ENCODE results near the gene DSCAM.

DSCAM gene

GRCh38 chr21:40351006-40351405 lies 496.0 kb downstream of the DSCAM start:
- H3K27ac ChIP-seq (replicated peaks) = no peak overlapping the region
- no peak for TF ChIP-seq CTCF (IDR thresholded peaks at IDR 0.05; ENCODE audit: insufficient read depth, low read length)
- no peak overlapping the region for H3K4me3 ChIP-seq (replicated peaks; ENCODE audit: insufficient read depth, low read length)
- no peaks in the 10 kb centered on the region for H3K27me3 ChIP-seq (ENCODE audit: insufficient read depth, poor library complexity, severe bottlenecking)
- DNase-seq (ENCODE audit: low read depth in 1 of 2, low spot score in 1 of 2) = no peak

GRCh38 chr21:40349591-40349990 lies 497.4 kb downstream of the DSCAM start:
- Histone ChIP-seq H3K27me3 (ENCODE audit: insufficient read depth, poor library complexity, severe bottlenecking) (no peaks in the 10 kb centered on the region), H3K27ac (replicated peaks) (no peak overlapping the region), H3K4me3 (replicated peaks; ENCODE audit: insufficient read depth, low read length) (no peak overlapping the region)
- no peak for DNase-seq (ENCODE audit: low read depth in 1 of 2, low spot score in 1 of 2)
- TF ChIP-seq CTCF (IDR thresholded peaks at IDR 0.05; ENCODE audit: insufficient read depth, low read length) (no peak), POLR2AphosphoS5 (IDR thresholded peaks at IDR 0.05; ENCODE audit: low read depth) (no peak), REST (IDR thresholded peaks at IDR 0.05; ENCODE audit: insufficient replicate concordance, low read depth) (no peak), SPI1 (IDR thresholded peaks at IDR 0.05; ENCODE audit: borderline replicate concordance, low read depth) (no peak), GABPA (IDR thresholded peaks at IDR 0.05; ENCODE audit: low read depth) (no peak)

- no peaks in the 10 kb centered on the region for H3K27me3 ChIP-seq (ENCODE audit: insufficient read depth, poor library complexity, severe bottlenecking)
- no peak for DNase-seq (ENCODE audit: low read depth in 1 of 2, low spot score in 1 of 2)
- TF ChIP-seq SPI1 (IDR thresholded peaks at IDR 0.05; ENCODE audit: borderline replicate concordance, low read depth) = no peak
- TF ChIP-seq GABPA (IDR thresholded peaks at IDR 0.05; ENCODE audit: low read depth) = no peak
- no peak for TF ChIP-seq CTCF (IDR thresholded peaks at IDR 0.05; ENCODE audit: insufficient read depth, low read length)
- TF ChIP-seq POLR2AphosphoS5 (IDR thresholded peaks at IDR 0.05; ENCODE audit: low read depth) = no peak
- no peak for TF ChIP-seq REST (IDR thresholded peaks at IDR 0.05; ENCODE audit: insufficient replicate concordance, low read depth)
- H3K27ac ChIP-seq (replicated peaks) = no peak overlapping the region
- H3K4me3 ChIP-seq (replicated peaks; ENCODE audit: insufficient read depth, low read length) = no peak overlapping the region
These were observed 501.1 kb downstream of the DSCAM start for GRCh38 chr21:40345711-40346321.

- Histone ChIP-seq H3K27ac (replicated peaks) (no peak overlapping the region), H3K27me3 (ENCODE audit: insufficient read depth, poor library complexity, severe bottlenecking) (peaks cover 4% of the 10 kb centered on the region), H3K4me3 (replicated peaks; ENCODE audit: insufficient read depth, low read length) (no peak overlapping the region)
- TF ChIP-seq GABPA (IDR thresholded peaks at IDR 0.05; ENCODE audit: low read depth) (no peak), SPI1 (IDR thresholded peaks at IDR 0.05; ENCODE audit: borderline replicate concordance, low read depth) (no peak), CTCF (IDR thresholded peaks at IDR 0.05; ENCODE audit: insufficient read depth, low read length) (no peak), POLR2AphosphoS5 (IDR thresholded peaks at IDR 0.05; ENCODE audit: low read depth) (no peak)
- DNase-seq (ENCODE audit: low read depth in 1 of 2, low spot score in 1 of 2) = no peak
These were observed 506.6 kb downstream of the DSCAM start for GRCh38 chr21:40340357-40340756.
